GM20000 (cell line): ENCODE data around the gene ZNF777.
A peak's percentile ranks its signal among the peaks of the same experiment; 100 is the strongest.

Experiments used
- DNase-seq: peaks from one replicate; pipeline ENCODE4 v3.0.0; 2012; ENCODE audit warnings: low spot score
- TF ChIP-seq, protein P1 (sequence below): IDR thresholded peaks from 2 replicates; pipeline ENCODE4 v1.5.1; 2012; ENCODE audit warnings: mild to moderate bottlenecking, control low read depth; ENCODE audit errors: extremely low read depth, missing control alignments

The ZNF777 gene

DNA sequence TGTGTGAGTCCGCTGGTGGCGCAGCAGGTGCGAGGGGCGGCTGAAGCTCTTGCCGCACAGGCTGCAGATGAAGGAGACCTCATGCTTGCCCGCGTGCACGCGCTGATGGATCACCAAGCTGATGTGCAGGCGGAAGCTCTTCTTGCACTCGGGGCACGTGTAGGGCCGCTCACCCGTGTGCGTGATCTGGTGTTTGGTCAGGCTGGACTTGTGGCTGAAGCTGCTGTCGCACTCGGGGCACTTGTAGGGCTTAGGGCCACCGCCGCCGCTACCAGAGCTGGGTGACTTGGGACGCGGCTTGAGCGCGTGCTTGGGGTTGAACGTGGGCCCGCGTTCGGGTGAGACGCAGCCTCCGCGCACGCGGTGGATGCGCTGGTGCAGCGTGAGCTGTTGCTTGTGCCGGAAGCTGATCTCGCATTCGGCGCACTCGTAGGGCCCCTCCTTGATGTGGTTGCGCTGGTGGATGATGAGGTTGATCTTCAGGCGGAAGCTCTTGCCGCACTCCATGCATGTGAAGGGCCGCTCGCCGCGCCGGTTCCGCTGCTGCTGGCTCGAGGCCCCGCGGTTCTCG, 28.7 kb downstream of the ZNF777 start:
- TF ChIP-seq, protein P1, sequence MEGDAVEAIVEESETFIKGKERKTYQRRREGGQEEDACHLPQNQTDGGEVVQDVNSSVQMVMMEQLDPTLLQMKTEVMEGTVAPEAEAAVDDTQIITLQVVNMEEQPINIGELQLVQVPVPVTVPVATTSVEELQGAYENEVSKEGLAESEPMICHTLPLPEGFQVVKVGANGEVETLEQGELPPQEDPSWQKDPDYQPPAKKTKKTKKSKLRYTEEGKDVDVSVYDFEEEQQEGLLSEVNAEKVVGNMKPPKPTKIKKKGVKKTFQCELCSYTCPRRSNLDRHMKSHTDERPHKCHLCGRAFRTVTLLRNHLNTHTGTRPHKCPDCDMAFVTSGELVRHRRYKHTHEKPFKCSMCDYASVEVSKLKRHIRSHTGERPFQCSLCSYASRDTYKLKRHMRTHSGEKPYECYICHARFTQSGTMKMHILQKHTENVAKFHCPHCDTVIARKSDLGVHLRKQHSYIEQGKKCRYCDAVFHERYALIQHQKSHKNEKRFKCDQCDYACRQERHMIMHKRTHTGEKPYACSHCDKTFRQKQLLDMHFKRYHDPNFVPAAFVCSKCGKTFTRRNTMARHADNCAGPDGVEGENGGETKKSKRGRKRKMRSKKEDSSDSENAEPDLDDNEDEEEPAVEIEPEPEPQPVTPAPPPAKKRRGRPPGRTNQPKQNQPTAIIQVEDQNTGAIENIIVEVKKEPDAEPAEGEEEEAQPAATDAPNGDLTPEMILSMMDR = no peak
- no peak for DNase-seq

DNA sequence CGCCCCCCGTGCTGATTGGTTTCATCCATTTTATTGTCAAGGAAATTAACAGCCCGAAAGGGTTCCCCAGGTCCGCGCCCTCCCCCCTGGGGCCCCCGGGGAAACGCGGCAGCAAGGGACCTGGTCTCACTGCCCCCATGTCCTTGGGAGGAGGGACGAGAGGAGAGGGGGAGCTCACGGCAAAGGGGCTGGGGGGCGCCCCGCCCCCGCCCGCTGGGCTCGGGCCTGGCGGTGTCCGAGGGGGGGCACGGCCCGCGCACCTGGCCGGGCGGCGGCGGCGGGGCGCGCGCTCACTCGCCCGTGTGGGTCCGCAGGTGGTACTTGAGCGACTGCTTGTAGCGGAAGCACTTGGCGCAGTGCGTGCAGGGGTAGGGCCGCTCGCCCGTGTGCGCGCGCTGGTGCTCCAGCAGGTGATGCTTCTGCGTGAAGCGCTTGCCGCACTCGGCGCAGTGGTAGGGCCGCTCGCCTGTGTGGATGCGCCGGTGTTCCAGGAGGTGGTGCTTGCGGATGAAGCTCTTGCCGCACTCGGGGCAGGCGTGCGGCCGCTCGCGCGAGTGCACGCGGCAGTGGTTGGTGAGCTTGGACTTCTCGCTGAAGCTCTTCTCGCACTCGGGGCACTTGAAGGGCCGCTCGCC, 29.3 kb downstream of the ZNF777 start:
- DNase-seq = no peak
- TF ChIP-seq, protein P1 = no peak

DNA sequence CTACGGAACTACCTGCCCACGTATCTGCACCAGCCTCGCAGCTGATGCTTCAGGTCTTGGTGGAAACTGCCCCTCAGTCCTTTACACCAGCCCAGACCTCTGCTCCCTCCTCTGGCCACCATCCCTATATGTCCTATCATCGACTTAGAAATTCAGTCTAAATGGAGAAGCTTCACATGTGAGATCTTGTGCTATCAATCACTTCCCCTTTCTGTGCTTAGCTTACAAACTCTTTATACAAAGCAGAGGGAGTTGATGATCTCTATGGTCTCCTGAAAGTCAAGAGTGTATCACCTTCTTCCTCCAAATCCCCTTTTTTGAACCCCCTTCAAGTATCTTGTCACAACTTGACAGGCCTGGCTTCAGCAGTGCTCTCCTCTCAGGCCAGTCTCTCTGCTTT, 30.7 kb downstream of the ZNF777 start:
- TF ChIP-seq, protein P1 = no peak
- DNase-seq = no peak

DNA sequence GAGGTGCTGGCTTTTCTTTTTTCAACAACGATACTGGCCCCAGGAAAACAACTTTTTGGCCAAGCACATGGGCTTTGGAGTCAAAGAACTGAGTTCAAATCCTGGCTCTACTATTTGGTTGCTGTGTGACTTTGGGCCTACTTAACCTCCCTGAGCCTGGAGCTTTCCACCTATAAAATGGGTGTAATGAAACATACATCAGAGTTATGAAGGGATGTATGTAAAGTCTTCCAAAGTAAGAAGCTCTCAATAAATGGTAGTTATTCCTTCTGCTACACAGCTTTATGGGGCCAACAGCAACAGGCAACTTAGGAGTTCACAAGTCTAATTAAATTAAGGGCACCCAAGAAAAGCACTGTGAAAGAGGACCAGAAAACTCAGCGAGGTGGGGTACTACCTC, 33.0 kb downstream of the ZNF777 start:
- TF ChIP-seq, protein P1 = no peak
- no peak for DNase-seq

DNA sequence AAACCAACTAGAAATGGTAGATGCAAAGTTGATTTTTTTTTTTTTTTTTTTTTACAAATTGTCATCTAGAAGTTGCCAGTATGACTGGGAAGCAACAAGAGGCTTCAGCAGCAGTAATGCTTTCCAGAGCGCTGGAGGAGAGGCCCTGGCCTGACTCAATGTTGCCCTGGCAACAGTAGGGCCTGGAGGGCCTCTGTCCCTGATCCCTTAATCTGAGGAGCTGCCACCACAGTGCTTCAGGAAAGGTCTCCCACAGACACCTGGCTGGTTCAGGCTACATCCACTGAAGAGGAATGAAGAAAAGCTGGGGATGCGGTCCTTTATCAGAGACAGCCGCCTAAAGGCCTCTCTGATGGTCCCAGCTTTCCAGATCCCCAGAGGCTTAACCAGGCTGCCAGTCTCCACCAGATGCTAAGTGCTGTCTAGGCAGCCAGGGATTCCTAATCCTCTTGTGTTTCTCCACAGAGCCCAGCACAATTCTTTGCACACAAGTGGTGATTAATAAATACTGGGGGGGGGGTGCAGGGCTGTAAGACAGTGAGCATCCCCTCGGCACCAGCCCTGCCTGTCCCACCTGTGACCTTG, 33.7 kb downstream of the ZNF777 start:
- TF ChIP-seq, protein P1 = no peak
- no peak for DNase-seq

DNA sequence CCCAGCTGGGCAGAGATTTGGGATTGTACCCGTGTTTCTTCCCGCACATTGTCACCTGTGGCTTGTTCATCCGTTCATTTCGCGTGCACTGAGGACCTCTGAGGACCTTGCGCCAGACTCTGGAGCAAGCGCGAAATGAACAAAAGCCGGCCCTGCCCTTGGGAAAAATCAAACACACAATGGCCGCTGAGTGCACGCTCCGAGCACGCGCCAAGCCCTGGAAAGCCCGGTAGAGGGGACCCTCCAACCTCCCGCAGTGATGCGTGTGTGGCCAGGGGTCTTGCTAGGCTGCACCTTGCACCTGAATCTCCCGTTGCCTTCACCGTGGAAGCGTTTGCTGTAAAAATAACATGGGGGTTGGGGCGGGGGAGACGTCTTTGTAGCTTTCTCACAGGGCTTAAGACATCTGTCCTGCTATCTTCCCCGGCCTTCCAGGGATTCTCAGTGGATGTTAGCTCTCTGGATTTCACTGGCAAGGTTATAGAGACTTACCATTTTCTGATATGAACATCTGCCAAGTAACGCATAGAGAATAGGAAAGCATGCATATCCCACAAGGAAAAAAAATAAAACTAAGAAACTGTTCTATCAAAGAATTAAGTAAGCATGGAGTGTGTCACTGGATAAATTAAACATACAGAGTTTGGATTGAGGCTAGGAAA, 37.3 kb downstream of the ZNF777 start:
- TF ChIP-seq, protein P1 = no peak
- no peak for DNase-seq

DNA sequence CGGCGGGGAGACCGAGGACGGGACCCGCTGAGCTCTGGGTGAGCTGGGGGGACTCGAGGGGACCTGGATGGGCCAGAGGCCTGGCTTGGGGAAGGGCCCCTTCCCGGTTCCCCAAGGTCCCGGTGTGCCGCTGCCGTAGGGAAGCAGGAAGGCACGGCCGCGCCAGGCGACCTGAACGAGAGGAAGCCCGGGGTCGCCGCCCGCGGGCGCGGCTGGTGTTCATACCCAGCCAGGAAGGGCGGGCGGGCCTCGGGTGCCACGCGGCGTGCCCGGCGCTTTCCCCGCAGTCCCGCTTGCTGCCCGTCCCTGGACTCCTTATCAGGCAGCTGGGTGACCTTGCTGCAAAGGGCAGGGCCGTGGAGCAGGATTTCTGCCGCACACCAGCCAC, 38.0 kb downstream of the ZNF777 start:
- DNase-seq = peak; percentile 67
- TF ChIP-seq, protein P1 = no peak
